ENCODE results near the gene CEBPE. TPM values are rescaled to one million over a fixed set of nuclear protein-coding genes. Genes with fewer than 3 reads are reported as not detected.

The CEBPE gene
- total RNA-seq, 3 donors from 2014 or later = not detected

DNA sequence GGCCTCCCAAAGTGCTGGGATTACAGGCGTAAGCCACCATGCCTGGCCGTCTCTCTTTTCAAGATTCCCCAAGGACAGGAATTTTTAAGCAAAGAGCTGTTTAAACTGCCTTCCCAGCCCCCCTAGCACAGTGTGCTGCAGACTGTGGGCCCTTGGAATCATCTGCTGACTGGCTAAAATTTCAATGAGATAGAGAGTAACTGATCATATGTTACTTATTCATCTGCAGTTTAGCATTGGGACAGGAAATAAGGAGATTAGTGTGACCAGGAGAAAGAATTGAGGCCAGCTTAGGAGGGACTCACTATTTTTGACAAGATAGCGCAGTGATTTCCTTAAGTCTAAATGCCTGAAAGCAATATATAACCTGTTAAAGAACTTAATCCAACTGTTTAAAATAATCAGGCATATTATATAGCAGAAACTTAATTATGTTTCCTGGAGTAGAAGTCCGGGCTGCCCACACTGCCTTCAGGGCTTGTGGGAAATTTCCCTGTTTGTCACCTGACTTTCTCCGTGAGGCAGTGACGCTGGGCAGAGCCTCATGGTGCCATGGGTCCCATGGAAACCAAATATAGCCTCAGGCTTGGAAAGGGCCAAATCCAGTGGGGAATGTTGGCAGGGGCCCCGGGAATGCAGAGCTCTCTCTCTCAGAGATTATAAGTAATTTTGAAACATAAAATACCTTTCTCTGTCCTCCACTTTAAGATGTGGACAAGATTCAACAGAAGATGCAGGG is 22.8 kb upstream of the CEBPE start:
- DNase-seq (no peak), ATAC-seq (no peak)
- Histone ChIP-seq H3K4me3 (no peak overlapping the region), H3K9me3 (no peaks in the 10 kb centered on the region), H3K36me3 (ENCODE audit: low read depth) (no peaks in the 10 kb centered on the region), H3K4me1 (ENCODE audit: low read depth) (no peaks in the 10 kb centered on the region)
- no peak for TF ChIP-seq CTCF (IDR thresholded peaks at IDR 0.05)
- intact Hi-C loops (cut with DNase I, micrococcal nuclease) = no loop called here

GRCh38 chr14:23140371-23140770 is 21.3 kb upstream of the CEBPE start:
- Histone ChIP-seq H3K4me1 (ENCODE audit: low read depth) (no peaks in the 10 kb centered on the region), H3K9me3 (no peaks in the 10 kb centered on the region), H3K36me3 (ENCODE audit: low read depth) (no peaks in the 10 kb centered on the region), H3K4me3 (no peak overlapping the region)
- no peak for ATAC-seq
- TF ChIP-seq CTCF (IDR thresholded peaks at IDR 0.05) = no peak
- no peak for DNase-seq
- intact Hi-C loops (cut with DNase I, micrococcal nuclease) = no loop called here

DNA sequence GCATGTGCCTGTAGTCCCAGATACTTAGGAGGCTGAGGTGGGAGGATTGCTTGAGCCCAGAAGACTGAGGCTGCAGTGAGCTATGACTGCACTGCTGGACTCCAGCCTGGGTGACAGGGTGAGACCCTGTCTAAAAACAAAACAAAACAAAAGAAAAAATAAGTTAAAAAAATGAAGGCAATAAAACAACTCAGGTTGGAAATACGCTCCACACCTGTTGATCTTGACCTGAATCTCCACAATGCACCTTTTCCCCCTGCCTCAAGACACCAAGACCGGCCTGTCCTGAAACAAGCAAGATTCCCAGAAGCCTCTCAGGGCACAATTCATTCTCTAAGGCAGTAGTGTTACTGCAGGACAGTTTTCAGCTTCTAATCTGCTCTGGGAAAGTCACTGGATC is 20.8 kb upstream of the CEBPE start:
- intact Hi-C loops (cut with DNase I, micrococcal nuclease) = no loop called here
- ATAC-seq = no peak
- no peak for DNase-seq
- no peaks in the 10 kb centered on the region for H3K9me3 ChIP-seq
- H3K4me3 ChIP-seq = no peak overlapping the region
- no peaks in the 10 kb centered on the region for H3K36me3 ChIP-seq (ENCODE audit: low read depth)
- no peaks in the 10 kb centered on the region for H3K4me1 ChIP-seq (ENCODE audit: low read depth)
- TF ChIP-seq CTCF (IDR thresholded peaks at IDR 0.05) = no peak

DNA sequence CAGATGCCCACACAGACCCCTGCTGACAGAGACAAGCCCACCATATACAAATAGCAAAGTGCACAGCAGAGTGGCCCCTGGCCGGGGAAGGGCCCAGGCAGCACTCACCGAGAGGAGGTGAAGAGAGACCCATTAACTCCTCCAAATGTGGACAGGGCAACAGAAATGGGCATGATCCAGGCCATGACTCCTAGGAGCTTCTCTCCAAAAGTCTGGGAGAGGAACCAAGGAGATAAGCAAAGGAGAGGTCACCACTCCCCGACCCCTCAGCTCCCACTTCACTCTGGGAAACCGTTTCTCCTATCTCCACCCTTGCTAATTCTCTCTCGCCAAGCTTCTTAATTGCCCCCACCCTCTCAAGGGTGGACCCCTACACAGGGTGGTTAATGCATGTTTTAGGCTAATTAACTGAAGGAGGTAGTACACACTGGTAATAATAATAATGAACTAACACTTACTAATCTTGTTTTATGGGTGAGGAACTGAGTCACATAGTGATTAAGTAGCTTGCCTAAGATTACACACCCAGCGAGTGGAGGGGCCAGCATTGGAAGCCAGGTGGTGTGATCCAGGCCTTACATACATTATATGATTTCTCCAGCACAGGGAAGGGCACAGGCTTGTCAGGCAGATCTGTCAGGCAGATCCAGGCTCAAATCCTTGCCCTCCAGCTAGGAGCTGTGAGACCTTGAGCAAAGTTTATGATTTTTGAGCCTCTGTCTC is 18.9 kb upstream of the CEBPE start:
- H3K4me1 ChIP-seq (ENCODE audit: low read depth) = no peaks in the 10 kb centered on the region
- DNase-seq (no peak), ATAC-seq (no peak)
- H3K36me3 ChIP-seq (ENCODE audit: low read depth) = no peaks in the 10 kb centered on the region
- intact Hi-C loops (cut with DNase I, micrococcal nuclease) = no loop called here
- H3K9me3 ChIP-seq = no peaks in the 10 kb centered on the region
- TF ChIP-seq CTCF (IDR thresholded peaks at IDR 0.05) = no peak
- no peak overlapping the region for H3K4me3 ChIP-seq

DNA sequence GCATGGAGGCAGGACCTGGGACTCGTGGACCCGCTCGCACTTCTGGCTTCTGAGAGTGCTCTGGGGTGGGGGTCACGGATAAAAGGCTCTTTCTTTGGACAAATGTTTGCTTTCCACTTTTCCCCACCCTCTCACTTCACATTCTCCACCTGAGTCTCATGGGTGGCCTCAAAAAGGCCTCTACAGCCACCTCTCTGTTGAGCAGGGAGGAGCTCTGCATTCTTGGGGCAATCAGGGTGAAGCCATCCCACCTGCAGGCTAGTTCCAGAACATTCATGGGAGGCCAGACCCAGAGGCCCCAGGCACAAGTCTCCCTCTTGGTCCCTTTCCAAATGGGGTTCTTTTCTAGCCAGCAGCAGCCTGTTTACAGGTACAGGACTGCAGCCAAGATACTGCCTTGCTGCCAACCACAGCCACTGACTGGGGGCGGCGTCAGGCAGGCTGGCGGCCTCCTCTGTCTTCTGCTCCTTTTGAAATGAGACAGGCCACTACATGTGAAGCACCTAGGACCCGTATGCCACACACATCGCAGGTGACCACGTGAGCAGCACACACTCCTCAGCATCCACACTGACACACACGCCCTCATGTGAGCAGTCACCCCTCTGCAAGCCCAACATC is 18.2 kb upstream of the CEBPE start:
- Histone ChIP-seq H3K4me3 (no peak overlapping the region), H3K36me3 (ENCODE audit: low read depth) (no peaks in the 10 kb centered on the region), H3K4me1 (ENCODE audit: low read depth) (no peaks in the 10 kb centered on the region), H3K9me3 (no peaks in the 10 kb centered on the region)
- DNase-seq = no peak
- no peak for TF ChIP-seq CTCF (IDR thresholded peaks at IDR 0.05)
- ATAC-seq = no peak
- intact Hi-C loops (cut with DNase I, micrococcal nuclease) = no loop called here
